ENCODE results near the gene UPF1.

Gene UPF1

DNA sequence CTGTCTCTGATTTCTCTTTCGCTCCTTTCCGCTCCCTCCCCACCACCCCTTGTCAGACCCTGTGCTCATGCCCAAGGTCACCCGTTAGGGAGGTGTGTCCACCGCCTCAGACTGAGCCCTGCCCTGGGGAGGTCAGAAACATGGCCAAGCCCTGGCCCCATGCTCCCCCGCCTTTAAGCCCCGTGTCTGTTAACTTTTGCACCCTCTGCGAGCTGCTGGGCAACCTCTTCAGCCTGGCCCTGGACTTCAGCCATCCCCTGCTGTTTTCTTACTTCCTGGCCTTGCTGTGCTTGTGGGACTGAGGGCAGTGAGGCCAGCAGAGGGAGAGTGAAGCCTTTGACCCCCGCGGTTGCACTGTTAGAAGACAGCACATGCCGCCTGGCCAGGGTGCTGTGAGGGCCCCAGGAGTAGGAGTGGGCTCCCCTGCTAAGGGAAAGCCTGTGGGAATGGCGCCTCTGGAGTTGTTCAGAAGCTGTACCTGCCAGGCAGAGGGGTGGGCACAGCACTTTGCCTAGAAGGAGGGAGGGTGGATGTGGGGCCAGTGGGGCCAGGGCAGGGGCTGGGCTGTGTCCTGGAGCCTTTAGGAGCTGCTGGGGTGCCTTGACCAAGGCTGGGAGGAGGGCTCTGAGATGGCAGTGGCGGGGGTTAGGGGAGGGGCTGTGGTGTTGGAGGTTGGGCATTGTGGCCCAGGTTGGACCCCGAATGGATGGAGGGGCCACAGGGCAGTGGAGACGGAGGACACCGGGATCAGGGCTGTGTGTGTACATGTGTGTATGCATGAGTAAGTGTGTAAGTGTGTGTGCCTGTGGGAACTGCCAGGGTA is 7.9 kb downstream of the UPF1 start:
- DNase-seq = no peak
- Histone ChIP-seq H3K36me3 (ENCODE audit: control insufficient read depth in 4 of 4, insufficient read depth in 4 of 4, low read length in 3 of 4) (peaks cover 4 to 46% (median 17%) of the 10 kb centered on the region in 4 experiments), H3K4me3 (ENCODE audit: control insufficient read depth in 1 of 7, extremely low read depth in 1 of 7, insufficient read depth in 4 of 7, low read depth in 2 of 7, low read length in 6 of 7) (no peak overlapping the region), H3K27me3 (replicated peaks in 2 of 5; ENCODE audit: control insufficient read depth in 4 of 5, insufficient read depth in 5 of 5, low read length in 4 of 5) (no peaks in the 10 kb centered on the region), H3K9me3 (ENCODE audit: control extremely low read depth in 1 of 5, control insufficient read depth in 4 of 5, insufficient read depth in 2 of 5, low read depth in 1 of 5, low read length in 4 of 5) (no peaks in the 10 kb centered on the region), H3K27ac (ENCODE audit: insufficient read depth in 1 of 2, low read depth in 1 of 2, low read length in 2 of 2, poor library complexity in 1 of 2, severe bottlenecking in 2 of 2) (peak overlapping the region in 1 of 2 experiments; percentile 23), H3K4me1 (ENCODE audit: control extremely low read depth in 1 of 4, control insufficient read depth in 4 of 4, insufficient read depth in 4 of 4, low read length in 3 of 4) (peaks cover under 1 to 23% (median 2%) of the 10 kb centered on the region in 4 experiments)
- WGBS (ENCODE audit: insufficient coverage) = 95% methylated on average over 13 of the region's 15 CpGs
- CTCF ChIA-PET = interaction anchor here (1.2 to 5.3 kb wide), 3 partner anchors 8 to 16 kb away, joined by 3 to 41 read pairs (median 6); no protein-coding TSS in a partner anchor
- POLR2A ChIA-PET = no interaction called here

DNA sequence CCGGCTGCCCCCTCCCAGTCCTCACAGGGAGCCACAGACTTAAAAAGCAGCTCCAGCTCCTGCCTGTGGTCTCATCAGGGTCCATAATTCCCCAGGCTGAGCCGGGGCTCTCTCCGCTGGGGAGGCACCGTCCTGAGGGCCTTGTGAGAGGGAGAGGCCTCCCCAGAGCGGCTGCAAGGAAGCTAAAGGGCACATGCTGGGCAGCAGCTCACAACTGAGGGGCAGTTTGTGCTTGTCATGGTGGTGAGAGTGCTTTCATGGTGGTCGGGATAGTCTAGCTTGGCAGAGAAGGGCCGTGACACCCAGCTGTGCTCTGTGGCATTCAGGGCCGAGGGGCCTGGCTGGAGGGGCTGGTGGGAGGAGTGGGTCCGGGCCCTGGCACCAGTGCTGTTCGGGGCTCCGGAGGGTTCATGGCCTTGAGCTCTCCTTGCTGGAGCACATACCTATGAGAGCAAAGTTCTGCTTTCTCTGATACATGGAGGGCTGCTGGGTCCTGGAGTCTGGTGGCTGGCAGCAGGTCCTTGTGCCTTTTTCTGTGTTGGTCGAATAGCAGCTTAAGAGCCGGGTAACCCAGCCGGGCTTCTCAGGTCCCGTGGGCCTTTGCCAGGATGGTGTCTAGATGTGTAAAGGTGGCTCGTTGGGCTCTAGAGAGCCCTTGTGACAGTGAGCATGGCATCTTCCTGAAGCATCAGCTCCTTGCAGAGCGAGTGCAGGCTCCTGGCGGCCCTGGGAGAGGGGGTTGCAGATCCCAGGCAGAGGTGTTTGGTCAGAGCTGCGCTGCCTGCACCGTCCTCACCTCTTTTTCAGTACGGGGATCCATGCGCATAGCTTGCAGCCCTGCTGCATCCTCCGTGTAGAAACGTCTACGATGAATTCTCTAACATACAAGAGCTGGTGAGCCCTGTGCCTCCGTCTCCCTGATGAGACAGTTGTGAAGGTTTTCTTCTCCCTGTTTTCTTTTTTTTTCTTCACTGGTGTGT is 8.8 kb downstream of the UPF1 start:
- POLR2A ChIA-PET = no interaction called here
- no peak overlapping the region for H3K4me3 ChIP-seq (ENCODE audit: control insufficient read depth in 1 of 7, extremely low read depth in 1 of 7, insufficient read depth in 4 of 7, low read depth in 2 of 7, low read length in 6 of 7)
- H3K36me3 ChIP-seq (ENCODE audit: control insufficient read depth in 4 of 4, insufficient read depth in 4 of 4, low read length in 3 of 4) = peaks cover under 1 to 45% (median 16%) of the 10 kb centered on the region in 4 experiments
- WGBS (ENCODE audit: insufficient coverage) = 93% methylated on average over 12 of the region's 26 CpGs
- H3K9me3 ChIP-seq (ENCODE audit: control extremely low read depth in 1 of 5, control insufficient read depth in 4 of 5, insufficient read depth in 2 of 5, low read depth in 1 of 5, low read length in 4 of 5) = no peaks in the 10 kb centered on the region
- no peak for DNase-seq
- no peaks in the 10 kb centered on the region for H3K27me3 ChIP-seq (replicated peaks in 2 of 5; ENCODE audit: control insufficient read depth in 4 of 5, insufficient read depth in 5 of 5, low read length in 4 of 5)
- peaks cover 0 to 18% (median 1%) of the 10 kb centered on the region in 4 experiments for H3K4me1 ChIP-seq (ENCODE audit: control extremely low read depth in 1 of 4, control insufficient read depth in 4 of 4, insufficient read depth in 4 of 4, low read length in 3 of 4)
- H3K27ac ChIP-seq (ENCODE audit: insufficient read depth in 1 of 2, low read depth in 1 of 2, low read length in 2 of 2, poor library complexity in 1 of 2, severe bottlenecking in 2 of 2) = peak overlapping the region in 1 of 2 experiments; percentile 23
- CTCF ChIA-PET = interaction anchor here (1.2 to 1.6 kb wide), 3 partner anchors 10 to 163 kb away, joined by 3 to 6 read pairs (median 4); no protein-coding TSS in a partner anchor

DNA sequence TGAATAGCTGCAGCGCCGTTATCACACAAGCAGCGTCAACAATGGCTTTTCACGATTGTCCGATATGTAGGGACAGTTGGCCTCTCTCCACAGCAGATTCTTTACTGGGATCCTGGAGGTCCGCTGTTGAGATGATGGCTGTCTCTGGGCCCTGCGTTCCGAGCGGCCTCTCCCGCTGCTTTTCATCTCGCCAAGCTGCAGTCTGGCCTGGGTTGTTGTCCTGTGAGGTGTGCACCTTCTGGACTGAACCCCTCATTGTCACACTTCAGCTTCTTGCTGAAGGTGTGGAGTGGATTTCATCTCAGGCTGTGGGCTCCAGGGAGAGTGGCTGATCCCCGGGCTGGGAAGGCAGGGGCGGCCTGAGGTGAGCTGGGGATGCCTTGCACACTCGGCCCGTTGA is 9.6 kb downstream of the UPF1 start:
- 98% methylated on average over 13 of the region's 15 CpGs for WGBS (ENCODE audit: insufficient coverage)
- H3K36me3 ChIP-seq (ENCODE audit: control insufficient read depth in 4 of 4, insufficient read depth in 4 of 4, low read length in 3 of 4) = peaks cover 0 to 46% (median 15%) of the 10 kb centered on the region in 4 experiments
- H3K4me1 ChIP-seq (ENCODE audit: control extremely low read depth in 1 of 4, control insufficient read depth in 4 of 4, insufficient read depth in 4 of 4, low read length in 3 of 4) = peaks cover 0 to 13% (median 1%) of the 10 kb centered on the region in 4 experiments
- no peaks in the 10 kb centered on the region for H3K9me3 ChIP-seq (ENCODE audit: control extremely low read depth in 1 of 5, control insufficient read depth in 4 of 5, insufficient read depth in 2 of 5, low read depth in 1 of 5, low read length in 4 of 5)
- CTCF ChIA-PET = interaction anchor here (1.2 to 1.5 kb wide), 2 partner anchors 15 to 164 kb away, joined by 3 to 4 read pairs; no protein-coding TSS in a partner anchor
- POLR2A ChIA-PET = no interaction called here
- no peak overlapping the region for H3K4me3 ChIP-seq (ENCODE audit: control insufficient read depth in 1 of 7, extremely low read depth in 1 of 7, insufficient read depth in 4 of 7, low read depth in 2 of 7, low read length in 6 of 7)
- no peak for DNase-seq
- no peaks in the 10 kb centered on the region for H3K27me3 ChIP-seq (replicated peaks in 2 of 5; ENCODE audit: control insufficient read depth in 4 of 5, insufficient read depth in 5 of 5, low read length in 4 of 5)
- no peak overlapping the region for H3K27ac ChIP-seq (ENCODE audit: insufficient read depth in 1 of 2, low read depth in 1 of 2, low read length in 2 of 2, poor library complexity in 1 of 2, severe bottlenecking in 2 of 2)

DNA sequence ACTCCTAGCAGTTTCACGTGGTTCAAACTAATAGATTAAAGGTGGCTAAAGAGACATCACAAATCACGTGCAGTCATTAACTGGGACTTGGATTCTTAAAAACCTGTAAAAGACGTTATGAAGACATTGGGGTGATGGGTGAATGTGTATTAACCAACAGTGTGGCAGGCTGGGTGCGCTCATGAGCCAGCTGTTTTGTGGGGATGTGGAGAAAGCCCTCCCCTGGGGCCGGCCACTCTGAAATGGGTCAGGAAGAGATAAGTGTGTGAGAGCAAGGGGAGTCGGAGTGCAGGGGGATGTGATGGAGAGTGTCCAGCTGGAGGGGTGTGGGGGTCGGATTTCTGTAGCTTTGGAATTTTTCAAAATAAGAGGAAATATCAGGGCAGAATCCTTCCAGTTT is 10.4 kb downstream of the UPF1 start:
- Histone ChIP-seq H3K27ac (ENCODE audit: insufficient read depth in 1 of 2, low read depth in 1 of 2, low read length in 2 of 2, poor library complexity in 1 of 2, severe bottlenecking in 2 of 2) (no peak overlapping the region), H3K9me3 (ENCODE audit: control extremely low read depth in 1 of 5, control insufficient read depth in 4 of 5, insufficient read depth in 2 of 5, low read depth in 1 of 5, low read length in 4 of 5) (no peaks in the 10 kb centered on the region), H3K4me3 (ENCODE audit: control insufficient read depth in 1 of 7, extremely low read depth in 1 of 7, insufficient read depth in 4 of 7, low read depth in 2 of 7, low read length in 6 of 7) (no peak overlapping the region), H3K4me1 (ENCODE audit: control extremely low read depth in 1 of 4, control insufficient read depth in 4 of 4, insufficient read depth in 4 of 4, low read length in 3 of 4) (peaks cover 0 to 17% (median 3%) of the 10 kb centered on the region in 4 experiments), H3K36me3 (ENCODE audit: control insufficient read depth in 4 of 4, insufficient read depth in 4 of 4, low read length in 3 of 4) (peaks cover 0 to 46% (median 15%) of the 10 kb centered on the region in 4 experiments), H3K27me3 (replicated peaks in 2 of 5; ENCODE audit: control insufficient read depth in 4 of 5, insufficient read depth in 5 of 5, low read length in 4 of 5) (no peaks in the 10 kb centered on the region)
- POLR2A ChIA-PET = interaction anchor here (0.6 kb wide), 1 partner anchor 152 kb away, joined by 4 read pairs; no protein-coding TSS in a partner anchor
- CTCF ChIA-PET = interaction anchor here (1.5 kb wide), 1 partner anchor 165 kb away, joined by 4 read pairs; no protein-coding TSS in a partner anchor
- 68% methylated on average over 7 of the region's 7 CpGs for WGBS (ENCODE audit: insufficient coverage)
- DNase-seq = no peak

DNA sequence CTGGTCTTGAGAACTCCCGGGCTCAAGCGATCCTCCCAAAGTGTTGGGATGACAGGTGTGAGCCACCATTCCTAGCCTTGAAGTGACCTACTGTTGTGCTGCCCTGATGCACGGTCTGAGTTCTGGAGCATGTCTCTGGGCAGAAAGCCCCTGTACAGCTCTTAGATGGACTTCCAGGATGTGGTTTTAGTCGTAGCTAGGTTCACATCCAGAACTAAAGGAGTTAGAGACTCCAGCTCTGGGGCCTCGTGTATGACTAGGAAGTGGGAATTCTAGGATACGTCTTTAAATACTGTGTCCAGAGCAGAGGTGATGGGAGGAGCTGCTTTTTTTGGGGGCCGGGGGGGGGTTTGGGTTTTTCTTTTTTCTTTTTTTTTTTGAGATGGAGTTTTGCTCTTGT is 12.2 kb downstream of the UPF1 start:
- ChIA-PET CTCF (interaction anchor here (0.6 to 2.1 kb wide), 4 partner anchors 94 to 390 kb away, joined by 3 to 5 read pairs (median 4); partner anchors contain the start of gene REX1BD), POLR2A (no interaction called here)
- Histone ChIP-seq H3K4me3 (ENCODE audit: control insufficient read depth in 1 of 7, extremely low read depth in 1 of 7, insufficient read depth in 4 of 7, low read depth in 2 of 7, low read length in 6 of 7) (no peak overlapping the region), H3K27me3 (replicated peaks in 2 of 5; ENCODE audit: control insufficient read depth in 4 of 5, insufficient read depth in 5 of 5, low read length in 4 of 5) (no peaks in the 10 kb centered on the region), H3K4me1 (ENCODE audit: control extremely low read depth in 1 of 4, control insufficient read depth in 4 of 4, insufficient read depth in 4 of 4, low read length in 3 of 4) (peaks cover 0 to 27% (median 15%) of the 10 kb centered on the region in 4 experiments), H3K36me3 (ENCODE audit: control insufficient read depth in 4 of 4, insufficient read depth in 4 of 4, low read length in 3 of 4) (peaks cover 2 to 48% (median 14%) of the 10 kb centered on the region in 4 experiments), H3K27ac (ENCODE audit: insufficient read depth in 1 of 2, low read depth in 1 of 2, low read length in 2 of 2, poor library complexity in 1 of 2, severe bottlenecking in 2 of 2) (no peak overlapping the region), H3K9me3 (ENCODE audit: control extremely low read depth in 1 of 5, control insufficient read depth in 4 of 5, insufficient read depth in 2 of 5, low read depth in 1 of 5, low read length in 4 of 5) (no peaks in the 10 kb centered on the region)
- no peak for DNase-seq
- 80% methylated on average over 6 of the region's 7 CpGs for WGBS (ENCODE audit: insufficient coverage)

DNA sequence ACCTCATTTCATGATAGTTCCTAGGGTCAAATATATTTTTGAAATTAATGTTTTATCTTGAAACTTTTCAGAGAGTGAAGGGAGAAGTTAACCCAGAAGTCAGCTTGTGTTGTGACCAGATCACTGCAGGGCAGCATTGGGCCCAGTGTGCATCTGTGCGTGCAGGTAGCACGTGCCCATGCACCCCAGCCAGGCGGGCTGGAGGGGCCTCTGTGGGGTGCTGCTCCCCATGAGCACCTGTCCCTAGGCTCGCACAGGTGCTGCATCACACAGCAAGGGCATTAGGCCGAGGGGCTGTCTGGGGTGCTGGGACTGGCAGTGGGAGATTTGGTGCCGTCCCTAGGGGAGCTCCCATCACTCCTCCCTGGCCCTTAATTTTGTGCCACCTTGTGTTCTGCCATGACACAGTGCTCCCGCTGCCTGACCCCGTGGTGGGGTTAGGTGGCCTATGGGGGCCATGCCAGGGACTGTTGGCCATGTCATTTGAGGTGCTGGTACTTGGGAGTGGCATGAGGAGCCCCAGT is 13.1 kb downstream of the UPF1 start:
- Histone ChIP-seq H3K9me3 (ENCODE audit: control extremely low read depth in 1 of 5, control insufficient read depth in 4 of 5, insufficient read depth in 2 of 5, low read depth in 1 of 5, low read length in 4 of 5) (no peaks in the 10 kb centered on the region), H3K36me3 (ENCODE audit: control insufficient read depth in 4 of 4, insufficient read depth in 4 of 4, low read length in 3 of 4) (peaks cover 2 to 51% (median 17%) of the 10 kb centered on the region in 4 experiments), H3K27me3 (replicated peaks in 2 of 5; ENCODE audit: control insufficient read depth in 4 of 5, insufficient read depth in 5 of 5, low read length in 4 of 5) (no peaks in the 10 kb centered on the region), H3K4me3 (ENCODE audit: control insufficient read depth in 1 of 7, extremely low read depth in 1 of 7, insufficient read depth in 4 of 7, low read depth in 2 of 7, low read length in 6 of 7) (no peak overlapping the region), H3K4me1 (ENCODE audit: control extremely low read depth in 1 of 4, control insufficient read depth in 4 of 4, insufficient read depth in 4 of 4, low read length in 3 of 4) (peaks cover 0 to 29% (median 20%) of the 10 kb centered on the region in 4 experiments), H3K27ac (ENCODE audit: insufficient read depth in 1 of 2, low read depth in 1 of 2, low read length in 2 of 2, poor library complexity in 1 of 2, severe bottlenecking in 2 of 2) (no peak overlapping the region)
- WGBS (ENCODE audit: insufficient coverage) = 98% methylated on average over 8 of the region's 8 CpGs
- CTCF ChIA-PET = interaction anchor here (0.9 to 1.8 kb wide), 3 partner anchors 12 to 252 kb away, joined by 3 to 5 read pairs (median 4); no protein-coding TSS in a partner anchor
- no peak for DNase-seq
- POLR2A ChIA-PET = no interaction called here
